Fibroblast of skin of back (primary cell): ENCODE results near the gene RSU1.
A peak's percentile ranks its signal among the peaks of the same experiment; 100 is the strongest.
"Not testable (repeated sequence)": the region's sequence is repeated elsewhere in the genome, so short reads cannot be mapped to it uniquely, and the experiment has no call there.

Experiments used
- DNase-seq: peaks from one replicate; pipeline ENCODE4 v3.0.0-alpha.2; 2013

The RSU1 gene

DNA sequence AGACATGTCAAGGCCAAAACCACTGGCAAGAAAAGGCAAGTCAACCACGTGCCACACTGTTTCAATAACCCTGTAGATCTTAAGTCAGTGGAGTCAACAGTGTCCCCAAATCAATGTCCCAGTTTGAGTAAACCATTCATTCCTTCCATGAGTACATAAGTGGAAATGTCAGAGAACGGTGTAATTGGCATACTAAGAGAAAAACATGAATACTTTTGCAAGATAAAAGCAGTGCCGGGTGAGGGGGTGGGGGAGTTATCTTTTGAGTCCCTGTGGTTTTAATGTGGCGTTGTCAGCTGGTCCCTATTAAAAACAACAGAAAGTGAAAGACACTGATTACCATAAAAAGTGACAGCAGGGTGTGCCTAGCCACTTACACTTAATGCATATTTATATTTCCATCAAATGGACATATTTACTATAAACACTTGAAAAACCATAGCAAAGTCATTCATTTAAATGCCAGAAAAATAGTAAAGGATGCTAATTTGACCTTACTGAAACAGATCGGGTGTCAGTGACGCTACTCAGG, 37.8 kb downstream of the RSU1 start:
- DNase-seq = no peak

DNA sequence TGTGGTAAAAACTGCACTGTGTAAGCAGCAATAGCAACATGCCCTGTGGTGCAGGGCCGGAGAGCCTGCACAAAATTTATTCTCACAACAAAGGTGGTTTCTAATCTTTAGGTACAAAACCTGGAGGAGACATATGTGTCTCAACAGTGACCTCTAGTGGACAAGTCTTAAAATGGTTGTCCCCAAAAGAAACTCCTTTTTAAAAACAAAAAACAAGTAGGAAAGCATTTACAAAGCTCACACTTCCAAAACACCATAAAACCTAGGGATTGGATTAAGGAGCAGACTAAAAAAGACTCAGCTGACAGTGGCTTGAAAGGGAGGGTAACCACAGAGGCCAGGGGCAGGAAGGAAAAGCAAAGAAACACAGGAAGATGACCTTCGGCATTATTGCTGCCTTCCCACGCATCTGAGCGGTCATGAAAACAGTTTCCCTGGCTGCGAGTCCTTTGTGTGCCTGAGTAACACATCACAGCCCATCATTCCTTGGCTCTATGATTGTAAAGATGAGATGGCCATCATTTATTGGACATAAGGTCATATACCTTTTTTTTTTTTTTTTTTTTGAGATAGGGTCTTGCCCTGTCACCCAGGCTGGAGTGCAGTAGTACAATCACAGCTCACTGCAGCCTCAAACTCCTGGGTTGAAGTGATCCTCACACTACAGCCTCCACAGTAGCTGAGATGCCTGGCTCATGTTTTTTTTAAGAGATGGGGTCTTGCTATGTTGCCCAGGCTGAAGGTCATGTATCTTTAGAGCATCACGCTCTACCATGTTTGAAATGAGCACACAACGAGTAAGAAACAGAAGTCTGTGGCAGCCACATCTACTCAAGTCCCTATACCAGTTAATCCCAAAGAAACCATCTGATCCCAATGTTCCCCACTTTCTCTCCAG, 39.5 kb downstream of the RSU1 start:
- peak; percentile 49 for DNase-seq

DNA sequence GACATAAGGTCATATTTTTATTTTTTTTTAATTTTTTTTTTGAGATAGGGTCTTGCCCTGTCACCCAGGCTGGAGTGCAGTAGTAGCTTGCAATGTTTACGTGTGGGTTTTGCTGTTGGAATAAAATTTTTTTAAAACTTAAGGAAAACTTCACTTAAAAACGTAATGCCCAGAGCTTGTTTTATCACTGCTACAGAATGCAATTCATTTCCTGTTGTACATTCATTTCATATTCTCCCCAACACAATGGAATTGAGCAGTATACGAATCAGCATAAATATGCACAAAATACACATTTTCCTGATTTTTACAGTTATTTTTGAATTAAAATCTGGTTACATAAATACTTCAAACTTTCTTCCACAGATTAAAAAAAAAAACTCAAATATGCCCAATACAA, 40.3 kb downstream of the RSU1 start:
- DNase-seq = peak; percentile 43

DNA sequence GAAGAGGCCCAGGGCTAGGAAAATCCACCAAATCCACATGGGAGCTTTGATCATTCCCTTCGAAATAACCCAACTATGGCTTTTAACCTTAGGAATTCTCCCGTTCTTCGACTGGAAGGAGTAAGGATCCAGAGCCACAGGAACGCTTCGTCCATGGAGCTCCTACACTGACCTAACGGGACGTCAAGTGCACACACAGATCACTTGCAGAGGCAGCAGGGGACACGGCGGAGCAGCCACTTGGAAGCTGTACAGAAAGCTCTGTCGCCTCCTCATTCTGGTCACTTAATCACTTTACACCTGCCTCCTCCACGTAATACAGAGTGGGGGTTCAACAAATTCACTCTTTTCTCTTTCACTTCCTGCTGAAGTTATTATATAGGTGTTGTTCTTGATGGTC, 43.9 kb downstream of the RSU1 start:
- no peak for DNase-seq

DNA sequence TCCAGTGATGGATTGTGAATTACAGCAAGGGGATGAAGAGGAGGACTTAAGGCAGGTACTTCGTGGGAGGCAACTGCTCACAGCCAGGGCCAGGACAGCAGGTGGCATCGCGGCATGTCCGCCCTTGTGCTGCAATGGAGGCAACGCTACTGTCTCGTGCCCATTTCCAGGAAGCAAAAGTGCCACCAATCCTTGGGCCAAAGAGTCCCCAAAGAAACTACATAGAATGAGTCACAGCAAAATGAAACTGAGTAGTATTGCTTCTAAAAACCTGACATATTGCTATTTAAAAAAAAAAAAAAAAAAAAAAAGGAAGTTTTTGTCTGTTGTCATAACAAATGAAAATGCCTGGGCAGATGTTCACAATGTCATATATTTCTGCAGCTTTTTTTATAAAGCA, 46.6 kb downstream of the RSU1 start:
- DNase-seq = peak; percentile 7

DNA sequence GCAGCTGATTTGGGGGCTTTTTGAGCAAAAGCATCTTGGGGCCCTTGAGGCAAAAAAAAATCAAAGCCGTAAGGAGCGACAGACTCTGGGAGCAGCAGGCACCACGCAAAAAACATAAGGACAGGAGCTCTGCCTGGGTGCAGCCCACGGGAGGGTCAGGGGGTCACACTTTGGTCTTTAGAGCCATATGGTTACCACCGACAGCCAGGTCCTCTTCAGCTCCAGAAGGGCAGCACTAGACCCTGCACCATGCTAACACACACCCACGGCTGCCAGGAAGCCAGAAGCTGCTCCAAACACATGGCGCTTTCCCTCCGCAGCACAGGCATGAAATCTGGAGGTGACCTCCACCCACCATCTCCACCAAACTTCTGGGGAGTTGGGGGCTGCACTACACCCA, 47.1 kb downstream of the RSU1 start:
- DNase-seq = no peak

DNA sequence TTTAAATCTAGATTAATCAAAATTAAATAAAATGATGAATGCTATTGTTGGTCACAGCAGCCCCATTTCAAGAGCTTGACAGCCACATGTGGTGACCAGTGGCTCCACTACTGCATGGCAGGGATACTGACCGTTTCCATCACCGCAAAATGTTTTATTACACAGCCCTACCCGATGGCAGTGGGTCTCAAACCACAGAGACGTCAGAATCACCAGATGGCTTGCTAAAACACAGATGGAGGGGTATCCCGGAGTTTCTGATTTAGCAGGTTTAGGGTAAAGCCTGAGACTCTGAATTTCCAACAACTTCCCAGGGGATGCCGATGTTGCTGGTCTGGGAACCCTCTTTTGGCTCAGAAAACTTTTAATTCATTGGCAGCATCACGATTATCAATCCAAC, 47.9 kb downstream of the RSU1 start:
- DNase-seq = no peak

DNA sequence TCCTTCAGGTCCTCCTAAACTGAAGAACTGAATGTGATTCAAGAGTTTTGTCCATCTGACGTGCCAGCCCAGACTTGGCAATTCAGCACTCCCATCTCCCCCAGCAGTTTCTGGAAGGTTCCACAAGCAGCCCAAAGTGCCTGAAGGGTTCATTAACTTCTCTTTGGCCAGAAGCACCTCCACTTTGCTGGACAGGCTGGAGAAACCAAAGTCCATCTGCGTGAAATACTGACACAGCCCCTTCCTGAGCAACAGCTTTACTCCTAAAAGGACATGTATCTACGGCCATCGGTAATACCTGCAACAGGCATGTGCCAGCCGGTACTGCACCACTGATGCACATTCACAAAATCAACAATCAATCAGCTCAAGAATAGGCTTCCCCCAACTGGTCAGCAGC, 48.5 kb downstream of the RSU1 start:
- DNase-seq = no peak

DNA sequence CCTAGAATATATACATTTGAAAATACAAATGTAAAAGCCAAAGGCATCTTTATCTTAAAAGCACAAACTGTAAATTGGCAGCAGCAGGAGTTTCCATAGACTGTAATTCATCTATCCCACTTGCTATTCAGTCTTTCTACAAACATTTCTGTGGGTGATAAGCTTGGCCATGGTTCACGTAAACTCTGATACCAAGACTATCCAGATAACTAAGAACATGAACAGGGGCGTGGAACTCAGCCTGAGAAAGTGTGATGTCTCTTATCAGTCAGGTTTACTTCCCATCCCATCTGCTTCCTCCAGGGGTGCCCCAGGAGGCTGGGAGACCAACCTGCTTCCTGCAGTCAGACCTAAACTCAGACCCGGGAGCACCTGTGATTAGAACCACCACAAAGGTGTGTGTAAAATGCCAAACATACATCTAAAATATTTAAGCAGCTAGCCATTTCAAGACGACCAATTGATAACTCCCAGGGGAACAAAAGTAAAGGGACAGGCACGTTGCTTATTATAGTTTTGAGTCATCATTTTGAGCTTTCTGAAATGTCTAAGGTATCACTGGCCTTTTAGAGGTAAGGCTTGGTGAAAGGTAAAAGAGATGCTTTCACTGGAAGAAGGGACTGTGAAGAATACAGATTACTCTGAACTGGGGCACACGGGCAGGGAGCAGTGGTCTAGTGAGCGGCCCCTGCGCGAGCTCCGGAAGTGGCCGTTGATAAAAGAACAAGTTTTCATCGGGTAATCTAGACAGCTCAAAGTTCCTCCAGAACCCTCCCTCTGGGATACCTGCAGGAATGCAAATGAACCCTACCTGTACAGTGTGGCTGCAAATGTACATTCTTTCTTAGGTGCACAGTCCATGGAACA, 51.5 kb downstream of the RSU1 start:
- DNase-seq = no peak

DNA sequence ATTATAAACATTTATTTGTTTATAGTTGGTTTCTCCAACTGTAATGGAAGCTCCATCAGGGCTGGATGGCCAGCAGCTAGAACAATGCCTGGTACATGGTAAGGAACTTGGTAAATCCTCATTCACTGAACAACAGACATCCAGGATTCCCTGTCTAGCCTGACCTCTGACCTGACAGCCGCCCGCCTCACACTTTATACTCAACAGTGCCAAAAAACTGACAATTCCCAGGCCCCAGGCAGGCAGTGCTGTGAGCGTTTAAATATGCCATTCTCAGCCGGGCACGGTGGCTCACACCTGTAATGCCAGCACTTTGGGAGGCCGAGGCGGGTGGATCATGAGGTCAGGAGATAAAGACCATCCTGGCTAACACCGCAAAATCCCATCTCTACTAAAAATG, 55.9 kb downstream of the RSU1 start:
- DNase-seq = no peak

DNA sequence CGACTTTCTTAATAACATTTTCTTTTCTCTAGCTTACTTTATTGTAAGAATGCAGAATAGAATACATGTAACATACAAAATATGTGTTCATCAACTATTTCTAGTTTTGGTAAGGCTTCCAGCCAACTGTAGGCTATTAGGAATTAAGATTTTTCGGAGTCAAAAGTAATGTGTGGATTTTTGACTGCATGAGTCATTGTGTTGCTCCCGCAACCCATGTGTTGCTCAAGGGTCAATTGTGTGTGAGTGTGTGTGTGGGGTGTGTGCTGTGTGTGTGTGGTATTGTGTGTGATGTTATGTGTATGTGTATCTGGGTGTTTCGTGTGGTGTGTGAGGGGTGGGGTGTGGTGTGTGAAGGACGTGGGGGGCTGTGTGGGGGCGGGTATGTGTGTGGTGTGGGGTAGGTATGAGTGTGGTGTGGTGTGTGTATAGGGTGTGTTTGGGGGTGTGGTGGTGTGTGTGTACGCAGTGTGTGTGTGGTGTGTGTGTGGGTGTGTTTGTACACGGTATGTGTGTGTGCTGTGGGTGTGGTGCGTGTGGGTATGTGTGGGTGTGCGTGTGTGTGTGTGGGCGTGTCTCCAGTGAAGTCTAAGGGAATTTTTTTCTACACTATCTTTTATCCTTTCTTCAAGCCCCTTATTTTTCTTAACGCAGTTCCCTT, 60.5 kb downstream of the RSU1 start:
- DNase-seq = peak; percentile 63

DNA sequence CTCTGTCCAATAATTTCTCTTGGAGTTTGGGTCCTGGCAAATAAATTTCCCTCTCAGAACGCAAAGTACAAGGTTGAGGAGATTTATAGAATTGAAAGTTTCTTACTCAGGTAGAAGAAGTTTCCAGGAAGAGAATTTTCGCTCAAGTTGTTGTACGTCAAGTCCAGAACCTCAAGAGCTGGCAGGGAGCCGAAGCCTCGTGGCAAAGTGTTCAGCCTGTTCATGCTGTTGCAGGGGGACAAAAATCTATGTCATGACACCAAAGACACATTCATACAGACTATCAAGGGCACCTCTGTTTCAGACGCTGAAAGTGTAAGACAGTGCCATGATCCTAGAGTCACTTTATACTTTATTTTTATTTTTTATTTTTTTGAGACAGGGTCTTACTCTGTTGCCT, 62.5 kb downstream of the RSU1 start:
- DNase-seq = no peak

DNA sequence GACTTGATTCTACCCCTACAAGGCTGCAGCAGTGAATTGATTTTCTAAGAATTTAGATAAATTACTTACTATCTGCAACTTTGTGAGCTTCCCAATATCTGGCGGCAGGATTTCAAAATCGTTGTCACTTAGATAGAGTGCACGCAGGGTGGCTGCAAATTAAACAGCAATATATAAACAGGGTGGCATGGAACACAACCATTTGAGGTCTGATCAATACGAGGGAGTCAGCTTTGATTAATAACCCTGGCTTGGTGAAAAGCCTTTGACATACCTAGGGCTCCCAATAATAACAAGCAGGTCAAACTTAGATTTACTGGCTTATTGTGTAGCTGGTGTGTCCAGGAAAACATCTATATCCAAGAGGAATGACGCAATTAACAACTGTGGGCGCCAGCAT, 64.4 kb downstream of the RSU1 start:
- DNase-seq = not testable (repeated sequence)

DNA sequence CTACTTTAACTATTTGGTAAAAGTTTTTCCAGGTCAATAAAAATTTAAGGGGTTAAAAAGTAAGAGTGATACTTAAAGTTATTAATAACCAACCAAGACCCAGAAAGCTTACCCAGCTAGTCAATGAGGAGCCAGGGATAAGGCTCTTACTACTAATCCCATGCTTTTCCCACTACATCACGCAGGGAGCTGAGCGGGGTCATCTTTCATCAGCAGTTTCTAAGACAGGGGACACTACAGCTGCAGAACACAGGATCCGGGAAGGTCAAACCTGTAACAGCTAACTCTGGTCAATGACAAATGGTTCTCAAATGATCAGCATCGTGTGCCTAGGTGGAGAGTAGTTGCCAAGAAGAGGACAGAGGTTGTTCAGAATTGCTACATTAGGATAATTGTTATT, 65.1 kb downstream of the RSU1 start:
- no peak for DNase-seq

DNA sequence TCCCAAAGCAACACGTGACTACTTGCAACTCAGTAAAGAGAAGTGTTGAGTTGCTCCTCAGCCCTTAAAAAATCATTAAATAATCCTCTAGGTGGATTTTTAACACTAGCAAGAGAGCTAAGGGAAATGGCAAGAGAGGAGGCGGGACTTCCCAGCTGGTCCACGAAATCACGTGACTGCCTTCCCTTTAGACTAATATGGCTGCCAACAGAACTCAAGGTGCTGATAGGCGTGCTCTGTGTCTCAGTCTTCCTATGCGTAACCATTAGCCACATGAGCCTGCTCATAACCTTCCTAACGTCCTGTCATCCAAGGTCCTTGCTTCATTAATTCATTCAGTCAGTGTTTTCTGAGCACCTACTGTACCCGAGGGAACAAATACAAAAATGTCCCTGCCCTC, 66.0 kb downstream of the RSU1 start:
- DNase-seq = no peak

DNA sequence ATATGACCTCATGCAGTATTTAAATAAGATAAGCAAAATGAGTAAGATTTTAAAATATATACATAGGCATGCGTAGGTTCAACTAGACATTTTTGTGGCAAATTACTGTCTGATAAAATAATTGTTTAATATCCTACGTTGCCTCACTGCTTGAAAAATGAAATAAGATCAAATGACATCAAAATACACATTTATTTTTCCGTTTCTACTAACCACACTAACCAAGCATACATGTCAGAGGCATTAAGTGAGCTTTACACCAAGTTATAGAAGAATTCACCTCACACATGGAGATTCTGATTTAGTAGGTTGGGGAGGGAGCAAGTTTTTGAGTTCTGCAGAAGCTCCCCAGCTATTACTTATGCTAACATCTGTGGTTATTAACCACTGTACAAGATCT, 66.8 kb downstream of the RSU1 start:
- no peak for DNase-seq

DNA sequence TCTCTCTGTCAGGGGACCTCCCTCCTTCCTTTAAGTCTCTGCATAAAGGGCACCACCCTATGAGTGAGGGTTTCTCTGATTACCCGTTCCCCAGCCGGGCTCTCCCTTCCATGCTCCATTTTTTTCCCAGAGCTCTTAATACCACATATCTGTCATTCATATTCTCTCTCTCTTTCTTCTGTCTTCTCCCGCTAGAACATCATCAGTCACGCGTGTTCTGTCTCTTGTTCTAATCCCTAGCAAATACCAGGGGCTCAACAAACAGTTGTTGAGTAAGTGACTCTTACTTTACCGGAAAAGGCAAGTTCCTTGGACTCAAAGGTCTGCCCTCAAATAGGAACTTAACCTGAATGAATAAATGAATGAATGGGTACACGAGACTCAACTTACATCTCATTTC, 68.5 kb downstream of the RSU1 start:
- DNase-seq = no peak

DNA sequence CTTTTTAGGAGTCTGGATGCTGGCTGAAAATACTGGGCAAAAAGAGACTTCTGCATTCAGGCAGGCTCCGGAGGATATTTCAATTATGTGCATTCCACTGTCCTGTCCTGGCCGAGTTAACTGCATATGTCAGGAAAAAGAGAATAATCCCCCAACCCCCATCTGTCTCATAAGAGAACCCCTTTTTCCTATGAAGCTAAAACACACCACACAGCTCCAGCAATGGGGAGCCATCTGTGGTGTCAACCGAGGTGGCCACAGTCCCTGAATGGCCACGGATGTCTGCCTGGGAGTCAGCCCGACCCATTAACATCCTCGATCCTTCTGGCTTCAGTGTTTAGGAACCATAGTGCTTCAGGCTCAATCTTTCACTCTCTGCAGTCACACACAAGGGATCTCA, 70.4 kb downstream of the RSU1 start:
- DNase-seq = no peak

DNA sequence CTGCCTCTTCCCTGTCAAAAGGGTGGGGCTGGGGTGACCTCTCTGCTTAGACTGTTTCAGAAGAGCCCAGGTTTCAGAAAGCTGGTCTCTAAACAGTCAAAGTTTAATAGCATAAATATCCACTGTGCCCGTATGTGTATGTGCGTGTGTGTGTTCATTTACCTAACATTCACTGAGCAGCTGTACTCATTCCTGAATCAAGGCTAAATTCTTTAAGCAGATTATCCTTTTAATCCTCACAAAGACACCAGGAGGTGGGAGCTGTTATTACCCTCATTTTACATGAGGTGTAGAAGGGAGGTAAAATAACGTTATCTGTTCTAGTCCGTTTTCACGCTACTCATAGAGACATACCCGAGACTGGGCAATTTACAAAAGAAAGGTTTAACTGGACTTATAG, 72.2 kb downstream of the RSU1 start:
- no peak for DNase-seq

DNA sequence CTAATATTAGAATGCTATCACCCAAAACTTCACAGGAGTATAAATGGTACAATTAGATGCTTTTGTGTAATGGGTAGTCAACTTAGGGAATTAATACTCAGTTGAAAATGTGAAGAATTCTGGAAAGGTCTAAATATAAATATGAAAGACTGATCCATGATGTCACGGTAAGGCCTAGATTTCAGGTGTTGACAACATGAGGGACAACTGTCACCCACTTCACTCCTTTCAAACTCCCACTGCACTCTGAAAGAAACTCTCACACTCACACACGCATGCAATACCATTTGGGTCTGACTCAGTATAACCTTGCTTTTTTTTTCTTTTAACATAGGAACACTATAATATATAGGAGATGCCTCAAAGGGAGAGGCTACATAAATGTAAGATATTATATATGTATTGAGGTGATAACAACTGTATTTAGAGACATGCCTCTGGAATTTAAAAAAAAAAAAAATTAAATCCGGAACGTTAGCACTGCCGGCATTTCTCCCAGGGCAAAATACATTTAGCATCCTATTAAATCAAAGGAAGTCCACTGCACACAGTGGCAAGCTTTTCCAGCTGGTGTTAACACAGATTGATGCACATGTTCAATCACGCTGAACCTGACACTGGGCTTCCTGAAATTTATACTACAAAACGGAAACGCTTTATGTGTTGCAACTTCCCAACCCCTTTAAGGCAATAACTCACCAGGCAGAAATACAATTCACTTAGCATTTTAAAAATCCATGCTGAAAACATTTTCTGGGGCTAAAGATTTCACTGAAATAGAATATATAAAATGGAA, 74.9 kb downstream of the RSU1 start:
- DNase-seq = no peak

DNA sequence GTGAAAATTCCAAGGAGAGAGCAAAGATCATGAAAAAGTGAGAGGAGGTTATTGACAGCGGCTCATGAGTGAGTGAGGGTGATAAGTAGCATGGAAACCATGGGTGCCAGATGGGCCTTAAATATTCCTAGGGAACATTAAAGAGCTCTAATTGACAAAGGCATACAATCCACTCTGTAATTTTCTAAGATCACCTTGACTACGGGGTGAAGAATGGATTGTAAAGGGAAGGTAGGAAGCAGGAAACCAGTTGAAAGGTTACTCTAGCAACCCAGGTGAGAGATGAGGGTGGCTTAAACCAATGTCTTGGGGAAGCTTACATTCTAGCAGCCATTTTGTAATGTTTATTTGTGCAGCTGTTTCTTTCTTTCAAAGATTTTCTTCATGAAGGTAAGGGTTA, 75.7 kb downstream of the RSU1 start:
- DNase-seq = no peak

DNA sequence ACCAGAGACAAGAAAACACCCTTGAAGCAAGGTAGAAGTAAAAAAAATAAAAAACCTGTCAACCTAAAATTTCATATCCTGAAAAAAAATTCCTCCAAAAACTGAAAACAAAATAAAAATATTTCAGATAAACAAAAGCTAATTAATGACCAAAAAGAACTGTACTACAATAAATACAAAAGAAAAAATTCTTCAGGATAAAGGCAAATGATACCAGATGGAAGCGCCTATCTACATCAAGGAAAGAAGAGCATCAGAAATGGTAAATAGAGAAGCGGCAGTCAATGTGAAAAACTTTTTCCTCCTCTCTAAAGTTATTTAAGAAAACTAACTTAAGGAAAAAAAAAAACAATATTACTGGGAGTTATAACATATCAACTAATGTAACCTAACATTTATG, 79.8 kb downstream of the RSU1 start:
- DNase-seq = no peak
